ENCODE results near the gene TRIL. TPM values are rescaled to one million over a fixed set of nuclear protein-coding genes. Genes with fewer than 3 reads are reported as not detected.
A peak's percentile ranks its signal among the peaks of the same experiment; 100 is the strongest.

TRIL gene
- total and polyA plus RNA-seq, 2 donors (not counting 3 experiments of a cell fraction or from before 2014, with no cell fraction given): 0.52 to 1.8 TPM

GRCh38 chr7:28955718-28956607 lies 2.2 kb downstream of the TRIL start:
- POLR2A ChIA-PET: interaction anchor here (1.4 kb wide), 1 partner anchor 29 kb away, joined by 4 read pairs; no protein-coding TSS in a partner anchor
- no TSS peak for BruUV-seq (replicated peaks)

More at GRCh38 chr7:28955718-28956607, 2.2 kb downstream of the TRIL start:
- dilution Hi-C loops (cut with MboI; ENCODE audit: extremely low pct_ligation_motif_present, low sequenced_read_pairs) (no loop called here), intact Hi-C loops (cut with micrococcal nuclease) (loop anchor here (1.0 kb wide), 6 partner anchors 29 to 452 kb away; no protein-coding TSS in a partner anchor)
- TF ChIP-seq CTCF (IDR thresholded peaks at IDR 0.05; ENCODE audit: extremely low read depth in 1 of 2, insufficient read depth in 1 of 2, low read depth in 1 of 2, low read length in 2 of 2) (peak; percentile 77 to 86), EZH2 (IDR thresholded peaks at IDR 0.05; ENCODE audit: borderline replicate concordance, low read depth, low read length, severe bottlenecking) (no peak)
- H4K20me1 ChIP-seq (replicated peaks; ENCODE audit: control insufficient read depth, extremely low read depth, insufficient read depth, low read length): no peaks in the 10 kb centered on the region
- H3K9me1 ChIP-seq (replicated peaks; ENCODE audit: control insufficient read depth, extremely low read depth, insufficient read depth, low read length): no peaks in the 10 kb centered on the region
- peak; percentile 57 for DNase-seq (ENCODE audit: low read depth, low spot score)
- H3K27me3 ChIP-seq (ENCODE audit: control insufficient read depth in 2 of 2, insufficient read depth in 2 of 2, low read length in 2 of 2): peaks cover 18 to 26% of the 10 kb centered on the region in 2 experiments
- no peak for FAIRE-seq
- peak overlapping the region; percentile 70 for H2AFZ ChIP-seq (ENCODE audit: low read depth, low read length)
- no peak overlapping the region for H3K9ac ChIP-seq (replicated peaks; ENCODE audit: extremely low read depth, insufficient read depth, low read length)
- H3K9me3 ChIP-seq (replicated peaks; ENCODE audit: control insufficient read depth, insufficient read depth, low read length): no peaks in the 10 kb centered on the region
- CTCF ChIA-PET: interaction anchor here (0.6 to 16.1 kb wide), 50 partner anchors 9 to 654 kb away, joined by 3 to 518 read pairs (median 5); no protein-coding TSS in a partner anchor
- H3K36me3 ChIP-seq (ENCODE audit: control insufficient read depth in 2 of 2, extremely low read depth in 1 of 2, insufficient read depth in 2 of 2, low read length in 2 of 2): no peaks in the 10 kb centered on the region
- peak overlapping the region in 2 of 3 experiments; percentile 13 to 16 for H3K4me3 ChIP-seq (replicated peaks in 1 of 3; ENCODE audit: insufficient read depth in 1 of 3, low read depth in 1 of 3, low read length in 3 of 3)
- peak overlapping the region; percentile 49 for H3K4me2 ChIP-seq (ENCODE audit: insufficient read depth, low read length)
- H3K79me2 ChIP-seq (ENCODE audit: control insufficient read depth, insufficient read depth, low read length): no peaks in the 10 kb centered on the region
- H3K4me1 ChIP-seq (ENCODE audit: control insufficient read depth, extremely low read depth, insufficient read depth, low read length): peaks cover 11% of the 10 kb centered on the region
- no peak overlapping the region for H3K27ac ChIP-seq (ENCODE audit: insufficient read depth, low read depth, low read length)

All from endothelial cell of umbilical vein (primary cell).